Measurements from ENCODE around the gene GLYR1.

Gene GLYR1

DNA sequence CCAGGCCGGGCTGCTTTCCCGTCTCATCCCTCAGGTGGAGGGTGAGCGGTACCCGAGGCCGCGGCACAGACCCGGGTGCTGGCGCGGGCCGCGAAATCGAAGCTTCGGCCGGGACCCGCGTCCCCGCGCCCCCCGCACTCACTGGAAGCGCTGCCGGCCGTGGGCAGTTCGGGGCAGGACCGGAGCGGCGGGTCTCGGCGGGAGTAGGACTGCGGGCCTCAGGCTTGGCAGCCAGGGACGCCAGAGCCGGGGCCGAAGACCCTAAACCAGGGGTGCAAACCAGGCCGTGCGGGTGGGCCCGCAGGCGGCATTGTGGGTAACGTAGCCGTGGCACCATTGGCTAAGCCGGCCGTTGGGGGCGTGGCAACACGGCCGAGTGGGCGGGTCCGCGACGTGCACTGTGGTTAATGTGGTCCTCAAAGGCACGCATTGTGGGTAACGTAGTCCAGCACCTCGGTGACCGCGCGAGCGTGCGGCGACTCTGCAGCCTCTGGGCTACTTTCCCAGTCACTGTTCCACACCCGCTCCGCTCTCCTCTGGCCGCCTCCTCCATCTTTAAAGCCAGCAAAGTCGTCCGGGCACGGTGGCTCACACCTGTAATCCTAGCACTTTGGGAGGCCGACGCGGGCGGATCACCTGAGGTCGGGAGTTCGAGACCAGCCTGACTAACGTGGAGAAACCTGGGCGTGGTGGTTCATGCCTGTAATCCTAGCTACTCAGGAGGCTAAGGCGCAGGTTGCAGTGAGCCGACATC is 80.0 kb downstream of the GLYR1 start, which contains the start of gene ZNF500:
Gene ZNF500 (minus strand): TSS at position 288 of the 754 bp plus-strand sequence. CDS start 1,184 bp downstream, outside the sequence.
- DNase-seq (ENCODE audit: low read depth in 3 of 3, low spot score in 1 of 3): peak; percentile 82 to 99 (median 90)

DNA sequence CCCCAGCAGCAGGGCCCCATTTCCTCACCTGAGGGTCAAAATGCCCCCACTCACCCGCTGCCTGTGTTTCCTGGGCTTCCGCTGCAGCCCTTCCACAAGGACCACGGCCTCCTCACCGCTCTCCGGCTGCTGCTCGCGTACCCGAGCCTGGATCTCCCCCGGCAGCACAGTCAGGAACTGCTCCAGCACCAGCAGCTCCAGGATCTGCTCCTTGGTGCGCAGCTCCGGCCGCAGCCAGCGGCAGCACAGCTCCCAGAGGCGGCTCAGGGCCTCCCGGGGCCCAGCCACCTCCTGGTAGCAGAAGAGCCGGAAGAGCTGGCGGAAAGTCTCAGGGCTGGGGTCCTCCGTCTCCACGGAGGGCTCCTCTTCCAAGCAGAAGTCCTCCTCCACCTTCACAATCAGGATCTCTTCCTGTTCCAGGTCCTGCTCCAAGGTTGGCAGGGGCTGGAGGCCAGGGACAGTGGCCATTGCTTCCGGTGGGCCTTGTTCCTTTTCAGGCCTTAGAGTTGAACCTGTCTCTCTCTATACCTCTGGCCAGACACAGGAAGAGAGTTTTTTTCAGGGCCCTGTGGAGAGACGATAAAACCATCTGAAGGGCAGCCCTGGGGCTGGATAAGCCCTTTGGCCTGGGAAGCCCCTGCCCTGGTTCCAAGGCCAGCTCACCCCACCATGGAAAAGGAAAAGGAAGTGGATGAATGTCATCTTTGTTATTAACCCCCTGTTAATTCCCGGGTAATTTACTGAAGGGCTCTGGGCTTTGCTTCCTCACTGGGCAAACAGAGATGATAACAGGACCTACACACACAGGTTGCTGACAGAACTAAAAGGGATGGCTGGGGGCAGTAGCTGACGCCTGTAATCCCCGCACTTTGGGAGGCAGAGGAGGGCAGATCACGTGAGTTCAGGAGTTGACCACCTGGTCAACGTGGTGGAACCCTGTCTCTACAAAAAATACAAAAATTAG is 81.3 kb downstream of the GLYR1 start:
- DNase-seq (ENCODE audit: low read depth in 3 of 3, low spot score in 1 of 3): no peak

DNA sequence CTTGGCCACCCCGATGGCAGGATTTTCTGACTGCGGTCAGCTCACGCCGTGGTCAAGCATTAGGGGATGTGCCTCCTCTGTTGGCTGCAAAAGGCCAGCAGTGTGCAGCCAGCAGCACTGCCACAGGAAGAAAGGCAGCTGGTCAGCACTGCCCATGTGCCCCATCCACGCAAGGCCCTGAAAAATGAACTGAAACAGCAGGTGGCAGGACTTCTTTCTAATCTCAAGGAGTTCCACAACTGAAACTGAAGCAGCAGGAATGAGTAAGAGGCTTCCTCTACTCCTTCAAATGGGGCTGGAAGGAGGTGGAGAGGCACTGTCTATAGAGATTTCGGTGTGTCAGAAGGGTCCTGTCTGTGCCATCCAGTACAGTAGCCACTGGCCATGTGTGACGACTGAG is 83.3 kb downstream of the GLYR1 start:
- DNase-seq (ENCODE audit: low read depth in 3 of 3, low spot score in 1 of 3): no peak

DNA sequence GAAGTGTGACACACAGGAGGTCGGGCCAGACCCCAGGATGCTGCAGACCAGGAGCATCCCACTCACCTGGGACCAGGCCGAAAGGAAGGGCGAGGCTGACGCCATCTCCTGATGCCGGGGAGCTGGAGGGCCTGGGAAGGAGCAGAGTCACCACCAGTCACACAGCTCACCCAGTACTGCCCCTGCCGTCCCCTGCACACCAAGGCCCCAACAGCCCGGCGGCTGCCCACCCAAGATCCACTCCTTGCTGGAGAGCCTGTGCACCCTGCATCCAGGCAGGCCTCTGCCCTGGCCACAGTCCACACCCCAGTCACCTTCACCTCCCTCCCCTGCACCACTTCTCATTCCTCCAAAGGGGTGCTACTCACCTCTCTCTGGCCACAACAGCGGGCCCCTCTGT is 84.9 kb downstream of the GLYR1 start:
- DNase-seq (ENCODE audit: low read depth in 3 of 3, low spot score in 1 of 3): no peak

DNA sequence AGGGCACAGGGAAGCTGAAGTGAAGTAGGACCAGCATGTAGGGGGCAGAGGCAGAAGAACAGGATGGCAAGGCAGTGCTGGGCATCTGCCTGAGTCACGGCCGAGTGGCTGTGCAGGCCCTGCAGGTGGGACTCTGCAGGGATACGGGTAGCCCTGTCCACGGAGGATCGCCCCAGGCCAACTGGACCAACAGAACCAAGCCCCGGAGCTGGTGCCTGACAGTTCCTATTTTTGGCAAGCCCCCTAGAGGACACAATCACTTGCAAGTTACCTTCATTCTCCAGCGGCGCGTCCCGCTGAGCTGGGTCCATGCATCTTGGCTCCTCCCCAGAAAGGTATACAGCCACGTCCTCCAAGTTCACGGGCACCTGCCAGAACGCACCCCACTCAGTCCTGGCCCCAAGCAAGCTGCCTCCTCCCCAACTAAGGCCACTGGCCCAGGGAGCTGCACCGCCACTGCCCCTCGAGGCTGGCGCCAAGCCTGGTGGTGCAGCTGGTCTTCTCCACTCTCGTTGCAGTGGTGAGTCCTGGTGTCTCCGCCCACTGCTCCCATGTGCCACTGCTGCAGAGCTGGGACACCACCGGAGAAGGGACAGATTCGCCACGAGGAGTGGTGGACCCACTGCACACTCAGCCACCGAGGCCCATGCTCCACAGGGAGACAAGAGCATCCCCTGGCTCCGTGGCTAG is 86.7 kb downstream of the GLYR1 start:
- no peak for DNase-seq (ENCODE audit: low read depth in 3 of 3, low spot score in 1 of 3)

DNA sequence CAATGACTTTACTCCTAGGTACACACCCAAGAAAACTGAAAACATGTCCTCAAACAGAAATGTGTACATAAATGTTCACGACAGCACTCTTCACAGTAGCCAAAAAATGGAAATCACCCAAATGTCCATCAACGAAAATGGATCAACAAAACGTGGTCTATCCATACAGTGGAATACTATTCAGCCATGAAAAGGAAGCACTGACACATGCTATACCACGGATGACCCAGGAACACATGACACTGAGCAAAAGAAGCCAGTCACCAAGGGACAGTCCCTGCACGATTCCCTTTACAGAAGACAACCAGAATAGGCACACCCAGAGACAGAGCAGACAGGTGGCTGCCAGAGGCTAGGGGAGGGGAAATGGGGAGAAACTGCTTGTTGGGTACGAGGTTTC is 91.4 kb downstream of the GLYR1 start:
- no peak for DNase-seq (ENCODE audit: low read depth in 3 of 3, low spot score in 1 of 3)

DNA sequence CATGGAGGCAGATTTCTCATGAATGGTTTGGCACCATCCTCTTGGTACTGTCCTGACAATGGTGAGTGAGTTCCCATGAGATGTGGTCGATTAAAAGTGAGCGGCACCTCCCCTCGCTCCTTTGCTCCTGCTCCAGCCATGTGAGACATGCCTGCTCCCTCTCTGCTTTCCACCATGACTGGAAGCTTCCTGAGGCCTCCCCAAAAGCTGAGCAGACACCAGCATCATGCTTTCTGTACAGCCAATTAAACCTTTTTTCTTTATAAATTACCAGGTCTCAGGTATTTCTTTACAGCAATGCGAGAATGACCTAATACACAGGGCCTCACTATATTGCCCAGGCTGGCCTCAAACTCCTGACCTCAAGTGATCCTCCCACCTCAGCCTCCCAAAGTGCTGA is 92.2 kb downstream of the GLYR1 start:
- DNase-seq (ENCODE audit: low read depth in 3 of 3, low spot score in 1 of 3): no peak

DNA sequence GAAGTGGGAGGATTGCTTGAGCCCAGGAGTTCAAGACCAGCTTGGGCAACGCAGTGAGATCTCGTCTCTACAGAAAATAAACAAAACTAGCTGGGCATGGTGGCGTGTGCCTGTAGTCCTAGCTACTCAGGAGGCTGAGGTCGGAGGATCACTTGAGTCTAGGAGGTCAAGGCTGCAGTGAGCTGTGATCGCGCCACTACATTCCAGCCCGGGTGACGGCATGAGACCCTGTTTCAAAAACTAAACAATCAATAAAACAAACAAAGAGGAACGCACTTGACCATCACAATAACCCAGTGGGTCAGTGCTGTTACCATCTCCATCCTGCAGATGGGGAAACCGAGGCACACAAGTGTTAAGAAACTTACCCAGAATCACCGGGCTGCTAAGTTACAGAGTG is 93.9 kb downstream of the GLYR1 start:
- no peak for DNase-seq (ENCODE audit: low read depth in 3 of 3, low spot score in 1 of 3)
